22Rv1 (cell line): ENCODE measurements around the gene BABAM2.

Experiments
- H3K27ac ChIP-seq: fragments of 450-650 bp; 2 replicates; pipeline ENCODE4 v1.5.1; 2017
- ZFX ChIP-seq: fragments of 450-650 bp; IDR thresholded peaks from 2 replicates; pipeline ENCODE4 v1.6.1; 2017; ENCODE audit warnings: antibody characterized with exemption, borderline replicate concordance
- TF ChIP-seq, protein P1 (sequence below): fragments of 450-650 bp; IDR thresholded peaks from 2 replicates; pipeline ENCODE4 v1.5.1; 2017; ENCODE audit warnings: mild to moderate bottlenecking

Gene BABAM2

DNA sequence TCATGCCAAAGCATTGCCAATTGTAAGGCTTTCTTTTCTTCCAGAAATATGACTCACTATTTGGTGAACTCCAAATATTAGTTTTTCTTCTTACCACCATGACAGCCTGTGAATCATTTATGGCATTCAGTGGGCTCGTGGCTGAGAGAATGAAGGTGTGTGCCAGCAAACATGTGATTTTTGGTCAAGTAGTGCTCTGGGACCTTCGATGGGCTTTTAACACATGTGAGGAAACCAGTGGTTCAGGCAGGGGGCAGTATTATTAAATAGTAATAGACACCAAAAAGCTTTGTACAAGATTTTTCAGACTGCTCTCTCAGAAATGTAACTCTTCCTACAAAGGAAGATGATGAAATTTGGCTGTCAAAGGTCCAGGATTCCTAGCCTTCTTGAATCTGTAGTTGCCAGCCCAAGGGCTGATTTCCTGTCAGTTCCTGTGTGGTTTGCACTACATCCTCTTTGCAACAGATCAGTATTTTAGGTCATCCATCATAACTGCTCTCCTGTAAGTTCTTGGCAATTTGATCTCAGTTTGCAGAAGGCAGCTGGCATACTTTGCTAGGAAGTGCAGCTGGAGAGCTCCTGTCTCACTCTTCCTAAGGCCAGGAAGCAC, 64.3 kb downstream of the BABAM2 start:
- no peak overlapping the region for H3K27ac ChIP-seq
- TF ChIP-seq, protein P1, sequence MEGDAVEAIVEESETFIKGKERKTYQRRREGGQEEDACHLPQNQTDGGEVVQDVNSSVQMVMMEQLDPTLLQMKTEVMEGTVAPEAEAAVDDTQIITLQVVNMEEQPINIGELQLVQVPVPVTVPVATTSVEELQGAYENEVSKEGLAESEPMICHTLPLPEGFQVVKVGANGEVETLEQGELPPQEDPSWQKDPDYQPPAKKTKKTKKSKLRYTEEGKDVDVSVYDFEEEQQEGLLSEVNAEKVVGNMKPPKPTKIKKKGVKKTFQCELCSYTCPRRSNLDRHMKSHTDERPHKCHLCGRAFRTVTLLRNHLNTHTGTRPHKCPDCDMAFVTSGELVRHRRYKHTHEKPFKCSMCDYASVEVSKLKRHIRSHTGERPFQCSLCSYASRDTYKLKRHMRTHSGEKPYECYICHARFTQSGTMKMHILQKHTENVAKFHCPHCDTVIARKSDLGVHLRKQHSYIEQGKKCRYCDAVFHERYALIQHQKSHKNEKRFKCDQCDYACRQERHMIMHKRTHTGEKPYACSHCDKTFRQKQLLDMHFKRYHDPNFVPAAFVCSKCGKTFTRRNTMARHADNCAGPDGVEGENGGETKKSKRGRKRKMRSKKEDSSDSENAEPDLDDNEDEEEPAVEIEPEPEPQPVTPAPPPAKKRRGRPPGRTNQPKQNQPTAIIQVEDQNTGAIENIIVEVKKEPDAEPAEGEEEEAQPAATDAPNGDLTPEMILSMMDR, result no peak
- no peak for TF ChIP-seq ZFX

DNA sequence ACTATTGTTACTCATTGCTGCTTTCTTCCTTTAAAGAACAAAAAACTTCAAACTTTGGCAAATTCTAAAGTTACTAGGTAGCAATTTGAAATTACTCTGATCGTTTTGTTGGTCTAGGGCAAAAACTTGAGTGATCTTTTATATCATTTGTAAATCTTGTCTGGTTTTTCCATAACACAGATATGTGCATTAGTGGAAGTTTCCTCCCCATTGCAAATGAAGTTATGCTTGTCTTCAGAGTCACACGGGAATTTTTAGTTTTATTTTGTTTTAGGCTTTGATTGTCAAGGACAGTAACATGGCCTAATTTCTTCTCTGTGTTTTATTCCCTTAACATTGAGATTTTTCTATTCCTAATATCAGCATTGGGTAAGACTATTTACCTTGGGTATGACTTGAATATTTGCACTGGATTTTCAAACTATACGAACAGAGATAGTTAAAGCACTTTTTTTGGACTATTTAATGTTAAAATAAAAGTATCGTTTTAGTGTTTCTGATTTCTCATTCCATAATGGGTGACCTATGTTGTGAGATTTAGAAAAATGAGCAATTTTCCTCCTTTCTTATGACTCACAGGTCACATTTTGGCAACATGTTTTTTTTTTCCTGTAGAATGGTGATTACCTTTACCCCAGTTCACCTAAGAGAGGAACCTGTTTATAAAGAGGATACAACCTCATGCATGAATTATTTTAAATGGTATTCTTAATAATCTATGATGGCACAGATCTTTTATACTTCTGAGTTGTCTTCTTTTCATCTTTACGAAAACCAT, 65.0 kb downstream of the BABAM2 start:
- TF ChIP-seq ZFX, result no peak
- TF ChIP-seq, protein P1, result no peak
- no peak overlapping the region for H3K27ac ChIP-seq

DNA sequence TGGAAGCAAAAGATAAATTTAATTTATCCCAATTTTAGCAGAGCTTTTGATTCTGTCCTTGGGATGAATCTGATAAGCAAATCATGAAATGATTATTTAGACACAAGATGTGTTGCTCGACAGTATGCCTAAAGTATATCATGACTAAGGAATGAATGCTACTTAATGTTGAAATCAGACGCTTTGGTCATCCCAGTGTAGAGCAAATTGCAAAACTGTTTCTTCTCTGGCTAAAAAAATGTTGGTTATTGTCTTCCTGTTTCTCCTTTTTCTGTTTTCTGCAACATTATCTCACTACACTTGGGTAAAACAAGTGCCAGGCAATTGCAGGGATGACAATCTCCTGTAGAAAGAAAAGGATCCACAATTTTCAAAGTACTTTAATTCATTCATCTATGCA, 66.4 kb downstream of the BABAM2 start:
- TF ChIP-seq, protein P1, result no peak
- TF ChIP-seq ZFX, result no peak
- no peak overlapping the region for H3K27ac ChIP-seq

DNA sequence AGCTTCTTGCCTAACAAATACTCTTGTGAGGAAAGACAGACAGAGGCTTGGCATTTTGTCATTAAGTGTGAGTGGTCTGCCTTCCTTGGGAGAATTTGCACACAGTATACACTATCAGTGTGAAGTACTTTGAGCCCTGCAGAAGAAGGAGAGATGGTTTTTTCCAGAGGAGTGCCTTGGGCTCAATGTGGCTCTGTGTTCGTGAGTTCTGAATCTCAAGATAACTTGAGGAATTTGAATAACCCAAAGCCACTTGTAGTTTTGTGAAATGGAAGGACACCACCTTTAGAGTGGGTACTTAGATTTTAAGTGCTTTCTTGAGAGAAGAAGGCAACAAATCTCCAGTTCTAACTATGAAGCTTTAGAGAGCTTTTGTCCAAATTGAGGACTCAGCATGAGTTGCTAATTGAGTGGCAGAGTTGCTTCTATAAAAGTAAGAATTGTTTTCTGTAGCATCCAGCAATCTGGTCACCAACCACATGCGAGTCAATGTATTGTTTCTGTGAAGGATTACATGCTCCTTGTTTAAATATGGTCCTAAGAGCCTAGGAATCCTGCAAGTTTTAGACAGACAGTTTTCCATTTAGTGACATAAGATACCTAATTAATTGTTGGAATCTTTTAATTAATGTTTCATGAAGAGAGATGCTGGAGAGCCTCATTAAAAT, 68.3 kb downstream of the BABAM2 start:
- no peak overlapping the region for H3K27ac ChIP-seq
- TF ChIP-seq ZFX, result no peak
- TF ChIP-seq, protein P1, result no peak

DNA sequence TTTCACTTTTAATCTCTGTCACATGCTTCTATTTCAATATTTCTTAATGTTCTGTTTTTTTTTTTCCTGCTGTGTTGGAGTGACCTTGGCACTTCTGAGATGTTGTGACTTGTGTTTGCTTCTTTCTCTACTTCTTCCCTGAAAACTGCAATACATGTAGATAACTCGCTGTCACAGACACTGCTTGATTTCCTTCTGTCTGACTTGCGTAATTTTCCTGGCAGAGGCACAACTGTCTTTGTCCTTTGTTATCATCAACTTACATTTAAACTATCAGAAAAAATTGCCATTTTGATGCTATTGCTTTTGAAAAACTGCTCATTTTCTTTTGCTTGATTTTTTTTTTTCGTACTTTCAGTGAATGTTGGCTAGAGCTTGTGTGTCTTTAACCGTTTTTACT, 69.0 kb downstream of the BABAM2 start:
- H3K27ac ChIP-seq, result no peak overlapping the region
- TF ChIP-seq, protein P1, result no peak
- no peak for TF ChIP-seq ZFX

DNA sequence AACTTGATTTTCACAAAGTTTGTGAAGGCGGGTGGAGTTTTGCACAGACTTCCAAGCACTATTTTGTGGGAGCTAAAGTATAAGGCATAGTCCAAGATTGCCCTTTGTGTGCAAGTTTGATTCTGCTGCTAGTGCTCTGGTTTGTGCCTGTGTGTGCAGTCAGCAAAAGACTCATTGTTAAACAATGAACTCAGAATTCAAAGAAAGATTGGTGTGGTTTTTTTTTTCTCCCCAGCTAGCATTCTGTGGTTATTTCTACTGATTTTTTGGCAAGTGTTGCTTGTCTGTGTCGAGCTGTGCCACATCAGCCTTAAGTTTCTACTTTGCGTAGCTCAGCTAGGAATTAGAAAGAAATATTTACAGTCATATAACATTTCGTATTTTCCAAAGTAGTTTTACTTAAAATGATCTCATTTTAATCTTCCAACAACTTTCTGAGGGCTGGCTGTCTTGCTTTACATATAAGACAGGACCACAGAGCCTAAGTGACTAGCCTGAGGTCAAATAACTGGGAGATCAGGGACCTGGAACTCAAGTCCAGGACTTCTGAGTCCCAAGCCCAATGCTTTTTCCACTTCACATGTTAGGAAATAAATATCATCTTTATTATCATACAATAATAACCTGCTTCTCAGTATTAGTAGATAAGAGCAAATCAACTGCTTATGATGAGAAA, 69.8 kb downstream of the BABAM2 start:
- H3K27ac ChIP-seq, result no peak overlapping the region
- TF ChIP-seq, protein P1, result no peak
- no peak for TF ChIP-seq ZFX
